SU-DHL-6 (cell line): Measurements from ENCODE around the gene SMIM10.
A peak's percentile ranks its signal among the peaks of the same experiment; 100 is the strongest.

ENCODE experiments used
- H2AFZ ChIP-seq: fragments of 200-600 bp; sonication (generic); 2 replicates; pipeline ENCODE4 v1.6.1; 2014; ENCODE audit warnings: low read depth, mild to moderate bottlenecking, moderate library complexity, mixed read lengths, antibody characterized with exemption, low read length; ENCODE audit not compliant: severe bottlenecking
- H3F3A ChIP-seq: fragments of 200-600 bp; shearing (Covaris generic); 2 replicates; pipeline ENCODE4 v1.6.0; 2016; ENCODE audit warnings: antibody characterized with exemption, mild to moderate bottlenecking; ENCODE audit not compliant: insufficient read depth
- H3K27ac ChIP-seq: fragments of 200-600 bp; sonication (generic); 2 replicates; pipeline ENCODE4 v1.5.1; 2016; ENCODE audit warnings: low read depth, mild to moderate bottlenecking, low read length, moderate library complexity, mixed read lengths
- H3K27me3 ChIP-seq: fragments of 200-600 bp; sonication (generic), shearing (Covaris generic); 2 replicates; pipeline ENCODE4 v1.6.0; 2014; ENCODE audit warnings: mild to moderate bottlenecking, low read length
- H3K36me3 ChIP-seq: fragments of 200-600 bp; sonication (generic); 2 replicates; pipeline ENCODE4 v1.6.1; 2014; ENCODE audit warnings: mild to moderate bottlenecking, low read length, mixed read lengths
- H3K4me2 ChIP-seq: fragments of 300-600, 200-600 bp; shearing (Covaris generic), sonication (generic); 2 replicates; pipeline ENCODE4 v1.6.0; 2014; ENCODE audit warnings: low read length, low read depth, mild to moderate bottlenecking; ENCODE audit not compliant: poor library complexity, severe bottlenecking
- H3K4me3 ChIP-seq: fragments of 200-600 bp; sonication (generic); 2 replicates; pipeline ENCODE4 v1.5.1; 2014; ENCODE audit warnings: antibody characterized with exemption, low read length, mild to moderate bottlenecking, mixed read lengths; ENCODE audit not compliant: insufficient read depth, poor library complexity, severe bottlenecking
- H3K79me2 ChIP-seq: fragments of 200-600 bp; sonication (generic); 2 replicates; pipeline ENCODE4 v1.6.1; 2014; ENCODE audit warnings: mild to moderate bottlenecking, low read length, moderate library complexity; ENCODE audit not compliant: insufficient read depth
- H3K9ac ChIP-seq: fragments of 200-600 bp; sonication (generic); 2 replicates; pipeline ENCODE4 v1.7.0; 2014; ENCODE audit warnings: mild to moderate bottlenecking, low read length
- H3K9me2 ChIP-seq: fragments of 200-600 bp; sonication (generic); replicated peaks from 2 replicates; pipeline ENCODE4 v1.6.1; 2014; ENCODE audit warnings: low read length; ENCODE audit not compliant: insufficient read depth
- H3K9me3 ChIP-seq: fragments of 200-600 bp; sonication (generic); 2 replicates; pipeline ENCODE4 v1.6.1; 2014; ENCODE audit warnings: low read length, mixed read lengths; ENCODE audit not compliant: insufficient read depth
- H4K20me1 ChIP-seq: fragments of 200-600 bp; sonication (generic); 2 replicates; pipeline ENCODE4 v1.6.1; 2014; ENCODE audit warnings: low read depth, mild to moderate bottlenecking, antibody characterized with exemption, low read length, moderate library complexity, mixed read lengths
- EZH2phosphoT487 ChIP-seq: fragments of 200-600 bp; sonication (generic), shearing (Covaris generic); conservative IDR thresholded peaks from 2 replicates; pipeline ENCODE4 v1.6.1; 2018; ENCODE audit warnings: mild to moderate bottlenecking, antibody characterized with exemption, low read length, moderate library complexity, mixed read lengths
- TF ChIP-seq, protein P1 (sequence below): fragments of 200-600 bp; sonication (generic); IDR thresholded peaks from one replicate; pipeline ENCODE4 v1.5.1; 2017; ENCODE audit warnings: antibody characterized with exemption, mild to moderate bottlenecking, low read length, moderate library complexity; ENCODE audit not compliant: insufficient read depth, poor library complexity, severe bottlenecking

Gene SMIM10

GRCh38 chrX:135003876-135004623 is 13.3 kb downstream of the SMIM10 start:
- Histone ChIP-seq H3K79me2 (no peaks in the 10 kb centered on the region), H3K9me3 (no peaks in the 10 kb centered on the region), H3K9ac (peak overlapping the region; percentile 49), H3K27me3 (no peaks in the 10 kb centered on the region), H4K20me1 (no peaks in the 10 kb centered on the region), H3K36me3 (no peaks in the 10 kb centered on the region), H3K4me3 (peak overlapping the region; percentile 54), H2AFZ (peak overlapping the region; percentile 81), H3K4me2 (peak overlapping the region; percentile 85), H3K9me2 (no peaks in the 10 kb centered on the region), H3K27ac (no peak overlapping the region), H3F3A (no peaks in the 10 kb centered on the region)
- TF ChIP-seq, protein P1, sequence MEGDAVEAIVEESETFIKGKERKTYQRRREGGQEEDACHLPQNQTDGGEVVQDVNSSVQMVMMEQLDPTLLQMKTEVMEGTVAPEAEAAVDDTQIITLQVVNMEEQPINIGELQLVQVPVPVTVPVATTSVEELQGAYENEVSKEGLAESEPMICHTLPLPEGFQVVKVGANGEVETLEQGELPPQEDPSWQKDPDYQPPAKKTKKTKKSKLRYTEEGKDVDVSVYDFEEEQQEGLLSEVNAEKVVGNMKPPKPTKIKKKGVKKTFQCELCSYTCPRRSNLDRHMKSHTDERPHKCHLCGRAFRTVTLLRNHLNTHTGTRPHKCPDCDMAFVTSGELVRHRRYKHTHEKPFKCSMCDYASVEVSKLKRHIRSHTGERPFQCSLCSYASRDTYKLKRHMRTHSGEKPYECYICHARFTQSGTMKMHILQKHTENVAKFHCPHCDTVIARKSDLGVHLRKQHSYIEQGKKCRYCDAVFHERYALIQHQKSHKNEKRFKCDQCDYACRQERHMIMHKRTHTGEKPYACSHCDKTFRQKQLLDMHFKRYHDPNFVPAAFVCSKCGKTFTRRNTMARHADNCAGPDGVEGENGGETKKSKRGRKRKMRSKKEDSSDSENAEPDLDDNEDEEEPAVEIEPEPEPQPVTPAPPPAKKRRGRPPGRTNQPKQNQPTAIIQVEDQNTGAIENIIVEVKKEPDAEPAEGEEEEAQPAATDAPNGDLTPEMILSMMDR: no peak
- no peak for TF ChIP-seq EZH2phosphoT487

DNA sequence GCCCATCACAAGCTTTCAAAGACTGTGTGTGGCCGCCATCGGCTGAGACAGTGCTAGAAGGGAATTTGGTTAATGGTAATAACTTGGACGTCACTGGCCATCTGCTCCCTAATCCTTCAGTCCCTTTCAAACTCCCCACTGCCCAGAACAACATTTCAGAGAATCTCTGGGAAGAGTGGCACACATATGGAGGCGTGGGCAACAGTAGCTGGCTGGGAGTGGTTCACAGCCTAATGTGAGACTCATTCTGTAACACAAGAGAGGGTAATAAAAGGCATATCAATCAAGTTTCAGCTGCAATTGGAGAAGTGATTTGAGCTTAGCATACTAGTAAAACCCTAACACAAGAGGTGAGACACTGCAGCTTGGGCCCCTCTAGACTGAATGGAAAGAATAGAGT is 15.4 kb downstream of the SMIM10 start:
- H4K20me1 ChIP-seq: no peaks in the 10 kb centered on the region
- H3K36me3 ChIP-seq: no peaks in the 10 kb centered on the region
- H3K9ac ChIP-seq: no peak overlapping the region
- H3K9me2 ChIP-seq: no peaks in the 10 kb centered on the region
- H3K4me2 ChIP-seq: no peak overlapping the region
- no peaks in the 10 kb centered on the region for H3K79me2 ChIP-seq
- H3K27ac ChIP-seq: no peak overlapping the region
- H3F3A ChIP-seq: no peaks in the 10 kb centered on the region
- no peak overlapping the region for H2AFZ ChIP-seq
- H3K4me3 ChIP-seq: no peak overlapping the region
- TF ChIP-seq EZH2phosphoT487: no peak
- TF ChIP-seq, protein P1: no peak
- H3K27me3 ChIP-seq: no peaks in the 10 kb centered on the region
- H3K9me3 ChIP-seq: no peaks in the 10 kb centered on the region

DNA sequence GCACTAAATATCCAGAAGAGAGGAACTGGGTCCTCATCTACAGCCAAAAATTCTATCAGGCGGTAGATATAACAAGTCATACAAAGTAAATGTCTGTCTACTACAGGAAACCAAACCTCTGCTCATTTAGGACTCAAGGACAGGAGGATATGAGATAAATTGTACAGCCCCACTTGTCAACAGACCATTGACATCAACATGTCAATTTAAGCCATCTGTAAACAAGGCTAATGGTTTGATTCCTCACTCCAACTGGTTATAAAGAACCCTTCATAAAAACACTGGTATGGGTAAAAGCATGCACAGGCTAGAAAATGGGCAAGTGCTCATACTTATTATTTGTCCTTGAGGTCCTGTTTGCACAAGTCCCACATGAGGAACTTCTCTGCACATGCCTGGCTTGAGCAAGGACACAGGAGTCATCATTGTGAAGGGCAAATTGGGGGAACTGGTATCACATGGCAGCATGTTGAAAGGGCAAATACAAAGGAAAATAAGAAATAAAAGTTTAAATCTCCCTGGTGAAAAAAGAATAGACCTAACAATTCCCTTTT is 18.3 kb downstream of the SMIM10 start:
- H3K79me2 ChIP-seq: no peaks in the 10 kb centered on the region
- no peak overlapping the region for H3K4me3 ChIP-seq

More for the DNA sequence above, 18.3 kb downstream of the SMIM10 start:
- Histone ChIP-seq H4K20me1 (no peaks in the 10 kb centered on the region), H3K4me2 (no peak overlapping the region), H3K36me3 (no peaks in the 10 kb centered on the region), H3K27me3 (no peaks in the 10 kb centered on the region), H3K27ac (no peak overlapping the region), H3K9me2 (no peaks in the 10 kb centered on the region), H3K9me3 (no peaks in the 10 kb centered on the region), H3K9ac (no peak overlapping the region), H3F3A (no peaks in the 10 kb centered on the region), H2AFZ (no peak overlapping the region)
- TF ChIP-seq, protein P1: no peak
- no peak for TF ChIP-seq EZH2phosphoT487
